Umbilical cord (tissue), 2 donors: ENCODE measurements around the gene NPEPPS. TPM values are rescaled to one million over a fixed set of nuclear protein-coding genes. Genes with fewer than 3 reads are reported as not detected.

ENCODE experiments used
- DNase-seq: peaks from one replicate; pipeline ENCODE4 v3.0.0-alpha.2; 2015; ENCODE audit warnings: low spot score
- total RNA-seq: library from RNA; depleted of rRNA; stranded (reverse); fragments of >200 nt; gene quantifications from one replicate; pipeline ENCODE4 v1.2.3, GENCODE V29; 2014; ENCODE audit warnings: low replicate concordance; ENCODE audit not compliant: insufficient read depth

The NPEPPS gene
- total RNA-seq, 1 donor from 2014 or later, result 168 TPM

DNA sequence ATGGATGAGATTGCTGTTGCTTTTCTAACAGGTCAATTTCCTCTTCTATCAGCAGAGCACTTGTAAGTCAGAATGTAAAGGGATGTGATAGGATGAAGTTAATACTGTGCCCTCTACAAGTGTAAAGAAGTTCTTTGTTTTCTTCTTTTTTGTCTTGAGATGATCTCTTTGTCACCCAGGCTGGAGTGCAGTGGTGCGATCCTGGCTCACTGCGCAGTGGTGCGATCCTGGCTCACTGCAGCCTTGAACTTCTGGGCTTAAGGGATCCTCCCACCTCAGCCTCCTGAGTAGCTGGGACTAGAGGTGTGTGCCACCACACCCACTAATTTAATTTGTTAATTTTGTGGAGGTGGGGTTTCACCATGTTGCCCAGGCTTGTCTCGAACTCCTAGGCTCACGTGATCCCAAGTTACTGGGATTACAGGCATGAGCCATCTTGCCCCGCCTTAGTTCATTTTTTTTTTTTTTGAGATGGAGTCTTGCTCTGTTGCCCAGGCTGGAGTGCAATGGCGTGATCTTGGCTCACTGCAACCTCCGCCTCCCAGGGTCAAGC is 97.2 kb downstream of the NPEPPS start:
- no peak for DNase-seq

DNA sequence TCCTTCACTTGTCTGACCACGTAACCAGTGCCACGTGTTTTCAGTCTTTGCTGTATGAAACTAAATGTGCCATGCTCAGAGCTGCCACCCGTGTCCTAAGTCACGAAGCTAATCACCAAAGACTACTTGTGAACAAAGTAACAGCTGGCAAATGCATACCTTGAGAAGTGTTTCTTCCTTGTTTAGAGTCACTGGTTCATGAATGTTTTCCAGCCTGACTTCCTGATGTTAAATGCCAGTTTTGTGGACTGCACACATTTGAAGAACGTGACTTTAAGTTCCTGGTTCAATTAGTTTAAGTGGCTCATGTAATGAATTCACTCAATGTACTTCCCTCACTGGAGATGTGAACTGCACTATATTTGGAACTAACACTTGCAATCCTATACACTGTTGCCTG is 98.9 kb downstream of the NPEPPS start:
- DNase-seq, result no peak

DNA sequence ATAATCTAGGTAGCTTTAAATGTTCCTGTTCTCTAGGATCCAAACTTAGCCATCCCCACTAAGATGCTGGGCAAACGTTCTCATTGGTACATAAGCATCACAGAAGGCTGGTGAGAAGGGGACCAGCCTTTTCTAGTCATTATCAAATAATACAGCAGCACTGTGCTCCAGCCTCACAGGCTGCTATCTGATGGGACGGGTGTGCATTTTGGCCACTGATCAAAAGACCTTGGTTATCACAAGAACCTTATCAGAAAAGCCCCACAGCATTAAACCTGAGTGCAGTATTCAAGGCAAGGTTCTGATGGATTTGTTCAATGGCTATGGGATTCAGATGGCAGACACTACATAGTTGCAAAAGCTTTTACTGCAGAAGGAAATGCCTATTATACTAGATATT is 99.7 kb downstream of the NPEPPS start:
- no peak for DNase-seq

DNA sequence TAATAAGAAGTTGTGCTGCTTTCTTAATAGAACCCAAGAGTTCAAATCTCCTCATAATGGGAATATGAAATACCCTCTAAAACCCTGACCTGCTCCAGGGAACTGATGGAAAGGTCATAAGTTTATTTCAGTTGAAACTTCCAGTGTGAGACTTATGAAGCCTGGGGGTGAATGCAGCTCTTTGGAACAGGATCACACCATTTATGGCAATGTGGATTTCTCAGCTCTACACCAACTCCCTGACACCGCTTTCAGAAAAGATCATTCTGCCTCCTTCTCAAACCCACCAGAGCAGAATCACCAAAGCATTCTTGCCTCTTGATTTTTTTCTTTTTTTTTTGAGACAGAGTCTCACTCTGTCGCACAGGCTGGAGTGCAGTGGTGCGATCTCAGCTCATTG is 102.1 kb downstream of the NPEPPS start:
- DNase-seq, result no peak

DNA sequence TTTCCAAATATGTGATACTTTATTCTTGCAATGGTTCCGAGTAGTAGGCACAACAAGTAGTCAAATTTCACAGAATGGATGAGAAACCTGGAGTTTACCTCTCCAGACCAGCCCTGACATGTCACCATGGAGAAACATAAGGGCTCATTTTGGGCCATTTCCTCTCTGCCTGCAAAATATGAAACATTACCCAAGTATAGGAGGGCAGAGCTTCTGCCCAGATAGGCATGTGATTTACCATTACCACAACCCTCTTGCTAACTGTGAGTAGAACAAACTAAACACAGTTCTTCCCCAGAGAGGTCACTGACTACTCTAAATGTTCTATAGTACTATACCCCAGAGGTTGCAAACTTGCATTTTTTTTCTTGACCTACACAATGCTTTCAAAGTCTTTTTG is 103.1 kb downstream of the NPEPPS start:
- no peak for DNase-seq

DNA sequence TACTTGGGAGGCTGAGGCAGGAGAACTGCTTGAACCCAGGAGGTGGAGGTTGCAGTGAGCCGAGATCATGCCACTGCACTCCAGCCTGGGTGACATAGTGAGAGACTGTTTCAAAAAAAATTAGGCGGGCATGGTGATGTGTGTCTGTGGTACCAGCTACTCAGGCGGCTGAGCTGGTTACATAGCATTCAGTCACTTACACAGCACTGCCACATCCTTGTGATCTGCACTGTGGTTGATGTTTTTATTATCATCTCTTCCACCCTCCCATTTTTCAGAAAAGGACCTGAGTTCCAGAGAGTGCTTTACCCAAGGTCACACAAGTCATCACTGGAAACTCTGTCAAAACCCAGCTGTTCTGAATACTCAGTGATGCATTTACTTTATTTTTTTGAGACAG is 104.0 kb downstream of the NPEPPS start:
- DNase-seq, result no peak

DNA sequence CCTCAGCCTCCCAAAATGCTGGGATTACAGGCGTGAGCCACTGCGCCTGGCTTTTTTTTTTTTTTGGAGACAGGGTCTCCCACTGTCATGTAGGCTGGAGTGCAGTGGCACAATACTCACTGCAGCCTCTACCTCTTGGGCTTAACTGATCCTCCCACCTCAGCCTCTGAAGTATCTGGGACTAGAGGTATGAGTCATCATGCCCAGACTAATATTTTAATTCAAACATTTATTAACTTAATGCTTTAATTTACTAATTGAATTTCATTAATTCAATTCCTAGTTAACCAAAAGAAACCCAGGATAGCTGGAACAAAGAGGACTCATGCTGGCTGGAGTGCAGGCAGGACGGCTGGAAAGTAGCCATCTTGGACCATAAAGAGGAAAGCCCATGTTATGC is 104.8 kb downstream of the NPEPPS start:
- no peak for DNase-seq

DNA sequence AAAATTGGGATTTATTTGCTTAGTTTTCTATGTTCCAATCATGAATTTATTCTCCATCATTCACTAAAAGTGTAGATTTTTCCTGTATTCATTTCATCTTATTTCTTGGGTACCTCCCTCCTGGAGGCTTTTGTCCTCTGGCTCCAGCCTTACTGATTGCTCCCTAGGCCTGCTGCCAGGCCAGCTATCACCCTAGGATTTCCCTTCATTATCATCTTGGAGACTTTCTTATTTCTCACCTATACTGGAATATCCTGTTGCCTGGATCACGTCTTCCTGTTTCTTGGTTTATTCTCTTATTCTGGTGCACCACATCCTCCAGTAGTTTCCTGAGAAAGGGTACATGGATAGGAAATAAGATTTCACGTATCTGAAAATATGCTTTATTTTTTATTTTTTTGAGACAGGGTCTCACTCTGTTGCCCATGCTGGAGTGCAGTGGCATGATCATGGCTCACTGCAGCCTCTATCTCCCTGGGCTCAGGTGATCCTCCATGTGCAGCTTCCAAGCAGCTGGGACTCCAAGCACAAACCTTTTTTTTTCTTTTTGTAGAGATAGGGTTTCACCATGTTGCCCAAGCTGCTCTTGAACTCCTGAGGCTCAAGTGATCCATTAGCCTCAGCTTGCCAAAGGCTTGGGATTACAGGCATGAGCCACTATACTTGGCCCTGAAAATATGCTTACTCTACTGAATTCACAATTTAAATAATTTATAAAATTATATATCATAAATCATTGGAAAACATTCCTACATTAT is 105.5 kb downstream of the NPEPPS start:
- DNase-seq, result no peak

DNA sequence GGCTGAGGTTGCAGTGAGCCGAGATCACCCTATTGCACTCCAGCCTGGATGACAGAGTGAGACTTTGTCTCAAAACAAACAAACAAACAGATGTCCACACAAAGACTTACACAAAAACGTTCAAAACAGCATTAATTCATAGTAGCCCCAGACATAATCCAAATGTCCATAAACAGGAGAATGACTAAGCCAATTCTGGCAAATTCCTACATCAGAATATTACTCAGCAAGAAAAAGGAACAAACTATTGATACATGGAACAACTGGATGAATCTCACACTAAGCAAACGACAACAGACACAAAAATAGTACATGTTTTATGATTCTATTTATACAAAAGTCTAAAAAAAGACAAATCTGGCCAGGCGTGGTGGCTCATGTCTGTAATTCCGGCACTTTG is 108.0 kb downstream of the NPEPPS start:
- no peak for DNase-seq

DNA sequence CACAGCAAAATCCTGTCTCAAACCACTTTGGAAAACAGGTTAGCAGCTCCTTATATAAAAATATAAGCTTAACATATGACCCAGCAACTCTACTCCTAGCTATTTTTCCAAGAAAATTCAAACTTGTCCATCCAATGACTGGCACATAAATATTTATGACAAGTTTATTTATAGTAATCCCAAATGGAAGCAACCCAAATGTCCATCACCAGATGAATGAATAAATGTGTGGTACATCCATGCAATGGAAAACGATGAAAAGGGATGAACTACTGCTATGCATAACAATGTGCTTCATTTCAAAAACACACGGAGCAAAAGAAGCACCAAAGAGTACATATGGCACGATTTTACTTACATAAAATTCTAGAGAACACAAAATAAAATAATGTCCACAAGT is 109.2 kb downstream of the NPEPPS start:
- no peak for DNase-seq

DNA sequence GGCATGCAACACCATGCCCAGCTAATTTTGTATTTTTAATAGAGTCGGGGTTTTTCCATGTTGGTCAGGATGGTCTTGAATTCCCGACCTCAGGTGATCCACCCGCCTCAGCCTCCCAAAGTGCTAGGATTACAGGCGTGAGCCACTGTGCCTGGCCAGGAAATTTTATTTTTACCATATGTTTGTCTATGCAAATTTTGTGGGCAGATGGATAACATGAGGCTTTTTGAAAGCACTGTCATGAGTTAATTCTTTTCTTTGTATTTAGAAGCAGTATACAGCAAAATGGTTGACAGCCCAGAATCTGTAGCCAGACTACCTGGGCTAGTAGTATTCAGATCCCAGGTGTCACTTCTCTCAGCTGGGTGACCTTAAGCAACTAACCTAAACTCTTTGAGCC is 110.3 kb downstream of the NPEPPS start:
- DNase-seq, result no peak

DNA sequence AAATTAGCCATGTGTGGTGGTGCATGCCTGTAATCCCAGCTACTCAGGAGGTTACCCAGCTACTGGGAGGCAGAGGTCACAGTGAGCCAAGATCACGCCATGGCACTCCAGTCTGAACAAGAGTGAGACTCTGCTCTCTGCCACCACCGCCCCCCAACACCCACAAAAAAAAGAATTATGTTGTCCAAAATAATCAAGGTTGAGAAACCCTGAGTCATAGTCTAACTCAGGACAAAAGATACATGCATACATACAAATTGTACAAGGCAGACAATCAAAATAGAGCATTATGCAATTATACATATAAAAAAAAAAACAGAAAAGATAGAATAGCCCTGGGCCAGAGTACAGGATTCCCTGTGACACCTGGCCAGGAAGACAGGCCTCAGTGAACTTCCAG is 112.2 kb downstream of the NPEPPS start:
- no peak for DNase-seq

DNA sequence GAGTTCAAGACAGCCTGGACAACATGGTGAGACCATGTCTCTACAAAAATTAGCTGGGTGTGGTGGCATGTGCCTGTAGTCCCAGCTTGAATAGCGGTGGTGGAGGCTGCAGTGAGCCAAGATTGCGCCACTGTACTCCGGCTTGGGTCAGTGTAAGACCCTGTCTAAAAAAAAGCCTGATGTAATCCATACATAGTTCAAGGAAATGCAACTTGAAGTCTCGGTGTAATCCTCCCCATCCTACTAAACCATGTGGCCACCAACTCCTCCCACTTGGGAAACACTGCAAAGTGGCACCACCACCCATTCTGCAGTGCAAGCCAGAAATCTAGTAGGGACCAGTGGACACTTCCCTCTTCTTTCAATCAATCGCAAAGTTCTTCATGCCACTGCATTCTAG is 113.4 kb downstream of the NPEPPS start:
- DNase-seq, result no peak

DNA sequence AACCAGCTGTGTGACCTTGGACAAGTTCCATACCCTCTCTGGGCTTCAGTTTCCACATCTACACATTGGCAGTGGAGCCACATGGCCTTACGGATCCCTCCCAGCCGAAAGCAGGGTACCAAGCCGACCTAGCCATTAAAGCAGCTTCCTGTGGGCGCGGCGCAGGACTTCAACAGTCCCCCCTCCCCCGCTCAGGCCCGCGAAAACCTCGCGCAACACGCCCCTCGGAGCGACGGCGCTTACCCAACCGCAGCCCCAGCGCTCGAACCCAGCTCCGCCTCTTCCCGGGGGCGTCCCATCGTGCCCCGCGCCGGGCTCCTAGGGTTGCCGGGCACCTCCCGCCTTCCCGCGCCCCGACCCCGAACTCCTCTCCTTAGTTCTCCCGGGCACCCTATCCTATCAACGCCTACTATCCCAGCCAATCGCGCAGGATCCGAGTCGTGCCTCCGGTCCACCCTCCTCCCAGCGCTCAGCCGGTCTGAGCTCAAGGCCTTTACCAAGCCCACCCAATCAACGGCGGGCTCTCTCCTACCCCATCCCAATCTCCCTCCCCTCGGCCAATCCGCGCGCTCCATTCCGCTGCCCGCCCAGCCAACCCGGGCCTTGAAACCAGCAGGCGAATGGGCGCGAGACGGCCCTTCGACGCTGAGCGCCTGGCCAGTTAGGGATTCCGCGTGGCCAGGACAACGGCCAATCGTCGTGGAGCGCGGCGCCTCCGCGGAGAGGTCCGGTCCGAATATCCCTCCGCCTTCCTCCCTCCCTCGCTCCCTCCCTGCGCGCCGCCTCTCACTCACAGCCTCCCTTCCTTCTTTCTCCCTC is 118.5 kb downstream of the NPEPPS start, which contains the start of gene KPNB1:
KPNB1 (plus strand) TSS at position 767 of the 819 bp plus-strand sequence. CDS start 326 bp downstream, outside the sequence.
- DNase-seq, result peak; percentile 100

DNA sequence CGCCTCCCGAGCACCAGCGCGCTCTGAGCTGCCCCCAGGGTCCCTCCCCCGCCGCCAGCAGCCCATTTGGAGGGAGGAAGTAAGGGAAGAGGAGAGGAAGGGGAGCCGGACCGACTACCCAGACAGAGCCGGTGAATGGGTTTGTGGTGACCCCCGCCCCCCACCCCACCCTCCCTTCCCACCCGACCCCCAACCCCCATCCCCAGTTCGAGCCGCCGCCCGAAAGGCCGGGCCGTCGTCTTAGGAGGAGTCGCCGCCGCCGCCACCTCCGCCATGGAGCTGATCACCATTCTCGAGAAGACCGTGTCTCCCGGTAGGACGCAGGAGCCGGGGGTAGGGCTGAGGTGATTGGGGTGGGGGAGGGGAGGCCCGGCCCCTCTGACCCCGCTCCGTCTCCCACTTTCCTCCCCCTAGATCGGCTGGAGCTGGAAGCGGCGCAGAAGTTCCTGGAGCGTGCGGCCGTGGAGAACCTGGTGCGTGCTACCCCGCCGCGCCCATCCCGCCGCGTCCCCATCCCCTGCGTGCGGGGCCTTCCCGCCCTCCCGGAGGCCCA is 119.1 kb downstream of the NPEPPS start:
- no peak for DNase-seq

DNA sequence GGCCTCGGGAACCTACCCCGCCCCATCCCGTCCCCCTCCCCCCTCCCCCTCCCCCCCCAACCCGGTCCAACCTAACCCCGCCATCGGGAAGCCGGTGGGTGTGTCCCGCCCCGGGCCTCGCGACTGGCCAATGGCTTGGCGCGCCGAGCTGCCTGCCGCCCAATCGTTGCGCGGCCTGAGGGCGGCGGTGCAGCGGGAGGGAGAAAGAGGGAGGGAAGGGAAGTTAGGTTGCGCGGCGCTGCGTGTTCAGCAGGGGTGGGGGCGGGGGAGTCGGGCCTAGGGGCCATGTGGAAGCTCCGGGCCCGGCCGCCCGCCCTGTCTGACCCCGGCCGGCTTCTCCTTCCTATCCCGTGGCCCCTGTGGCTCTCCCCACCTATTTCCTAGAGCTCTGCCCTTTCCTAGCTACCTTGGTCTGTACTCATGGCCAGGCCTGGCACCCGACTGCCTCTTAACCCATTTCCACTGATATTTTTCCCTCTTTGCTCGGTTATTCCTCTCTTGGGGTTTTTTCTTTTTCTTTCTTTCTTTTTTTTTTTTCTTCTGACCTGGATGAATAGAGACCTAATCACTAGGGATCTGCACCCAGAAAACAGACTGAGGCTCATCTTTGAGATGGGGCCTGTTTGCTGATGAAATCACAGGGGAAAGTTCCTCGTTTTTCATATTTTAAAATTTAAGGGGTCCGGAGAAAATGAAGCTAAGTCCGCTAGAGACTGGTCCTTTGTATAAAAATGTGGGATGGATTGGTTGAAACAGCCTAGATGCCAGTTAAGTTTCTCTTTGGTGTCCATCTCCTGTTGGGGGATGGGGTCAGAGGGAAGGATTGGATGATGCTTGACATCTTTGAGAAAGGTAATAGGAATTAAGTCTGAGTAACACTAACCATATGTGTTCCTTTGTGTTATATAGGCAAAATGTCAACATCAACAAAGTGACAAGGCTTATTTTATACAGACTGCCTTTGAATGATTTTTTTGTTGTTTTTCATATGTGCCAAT is 119.9 kb downstream of the NPEPPS start:
- peak; percentile 97 for DNase-seq

DNA sequence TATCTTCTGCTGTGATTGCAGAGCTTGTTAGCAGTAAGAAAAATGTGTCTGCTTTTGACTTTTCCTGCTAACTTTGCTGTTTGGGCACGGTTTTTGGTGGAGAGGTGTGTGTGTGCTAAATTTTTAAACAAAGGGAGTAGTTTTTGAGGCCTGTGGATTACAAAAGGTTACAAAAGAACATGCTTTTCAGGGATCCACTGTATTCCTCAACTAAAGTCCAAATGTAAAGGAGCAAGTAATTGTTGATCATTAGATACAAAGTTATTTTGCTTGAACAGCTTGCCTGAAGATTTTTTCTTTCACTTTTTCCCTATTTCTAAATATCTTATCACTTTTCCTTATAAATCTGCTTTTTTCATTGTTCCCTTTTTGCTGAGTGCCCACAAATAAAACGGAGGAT is 120.8 kb downstream of the NPEPPS start:
- no peak for DNase-seq

DNA sequence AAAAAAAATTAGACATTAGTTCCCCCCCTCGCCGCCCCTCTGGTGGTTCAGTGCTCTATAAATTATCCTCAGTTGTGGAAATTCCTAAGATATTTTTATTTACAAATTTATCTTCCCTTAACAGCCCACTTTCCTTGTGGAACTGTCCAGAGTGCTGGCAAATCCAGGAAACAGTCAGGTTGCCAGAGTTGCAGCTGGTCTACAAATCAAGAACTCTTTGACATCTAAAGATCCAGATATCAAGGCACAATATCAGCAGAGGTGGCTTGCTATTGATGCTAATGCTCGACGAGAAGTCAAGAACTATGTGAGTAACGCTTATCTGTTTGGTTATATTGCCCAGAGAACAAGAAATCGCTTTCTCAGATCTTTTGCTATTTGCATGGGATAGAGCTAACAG is 121.7 kb downstream of the NPEPPS start:
- DNase-seq, result no peak

DNA sequence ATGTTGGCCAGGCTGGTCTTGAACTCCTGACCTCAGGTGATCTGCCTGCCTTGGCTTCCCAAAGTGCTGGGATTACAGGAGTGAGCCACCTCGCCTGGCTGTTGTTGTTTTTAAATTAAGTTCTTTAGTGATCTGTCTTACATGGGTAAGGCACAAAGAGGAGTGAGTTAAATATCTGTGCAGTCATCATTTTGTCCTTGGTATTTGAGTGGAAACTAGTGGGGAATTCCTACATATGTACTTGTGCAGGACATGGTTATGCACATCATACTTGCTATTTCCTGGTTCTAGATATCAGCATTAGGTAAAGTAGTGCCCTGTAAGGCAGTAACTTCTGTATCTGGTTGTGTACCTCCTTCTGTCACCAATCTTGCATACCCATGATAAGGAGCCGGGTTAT is 122.5 kb downstream of the NPEPPS start:
- no peak for DNase-seq

DNA sequence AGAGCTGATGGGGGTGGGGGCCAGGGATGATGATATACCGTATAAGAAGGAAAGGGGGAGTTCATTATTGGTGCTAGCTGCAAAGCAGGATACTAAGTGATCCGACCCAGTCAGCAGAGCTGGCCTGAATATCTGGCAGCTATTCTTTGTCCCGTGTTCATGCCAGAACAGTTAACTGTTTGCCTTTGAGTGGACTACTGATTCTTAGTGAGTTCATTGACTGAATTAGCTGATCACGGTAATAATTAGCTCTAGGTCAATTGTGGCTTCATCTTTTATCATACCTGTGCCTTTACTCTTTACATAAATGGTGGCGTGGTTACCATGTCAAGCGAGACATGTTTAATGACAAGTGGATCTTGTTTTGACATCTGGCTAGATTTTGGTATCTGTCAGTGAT is 124.1 kb downstream of the NPEPPS start:
- DNase-seq, result no peak

DNA sequence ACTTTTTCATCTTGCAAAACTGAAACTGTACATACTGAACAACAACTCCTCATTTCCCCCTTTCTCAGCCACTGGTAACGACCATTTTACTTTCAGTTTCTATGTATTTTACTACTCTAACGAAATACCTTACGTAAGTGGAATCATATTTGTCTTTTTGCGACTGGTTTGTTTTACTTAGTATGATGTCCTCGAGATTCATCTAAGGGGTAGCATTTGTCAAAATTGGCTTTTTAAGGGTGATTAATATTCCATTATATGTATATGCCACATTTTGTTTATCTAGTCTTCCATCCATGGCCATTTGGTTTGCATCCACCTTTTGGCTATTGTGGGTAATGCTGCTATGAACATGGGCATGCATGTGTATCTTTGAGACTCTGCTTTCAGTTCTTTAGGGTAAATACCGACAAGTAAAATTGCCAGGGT is 129.2 kb downstream of the NPEPPS start:
- no peak for DNase-seq
